Liver (tissue), 3 donors: ENCODE results near the gene CCNDBP1.

Experiments
- CTCF ChIP-seq: fragments of 150-350 bp; IDR thresholded peaks from 2 replicates; pipeline ENCODE4 v1.5.1; 2017; ENCODE audit warnings: improper control_type of control experiment, low read depth, low read length; ENCODE audit not compliant: missing input control
- MAX ChIP-seq: IDR thresholded peaks from 2 replicates; pipeline ENCODE4 v1.6.1; 2016; ENCODE audit warnings: antibody characterized with exemption
- TAF1 ChIP-seq: conservative IDR thresholded peaks from 2 replicates; pipeline ENCODE4 v1.6.1; 2016; ENCODE audit warnings: antibody characterized with exemption, mild to moderate bottlenecking
- donor health status: healthy.
- donor health status: healthy.

- TF ChIP-seq CTCF (no peak), TAF1 (no peak), MAX (no peak)
These were observed 25.6 kb downstream of the CCNDBP1 start for GRCh38 chr15:43210807-43211206.
